ENCODE measurements around the gene PLA2G4E.

Gene PLA2G4E

GRCh38 chr15:41994171-41994650 lies 26.6 kb downstream of the PLA2G4E start:
- in situ Hi-C loops (cut with MboI; ENCODE audit: low sequenced_read_pairs) = loop anchor here (25.0 kb wide), 1 partner anchor 143 kb away; no protein-coding TSS in a partner anchor

- in situ Hi-C loops (cut with MboI; ENCODE audit: low sequenced_read_pairs) = loop anchor here (25.0 kb wide), 1 partner anchor 144 kb away; no protein-coding TSS in a partner anchor
Observed at GRCh38 chr15:41993472-41994170, 27.2 kb downstream of the PLA2G4E start.

- in situ Hi-C loops (cut with MboI; ENCODE audit: low sequenced_read_pairs) = loop anchor here (25.0 kb wide), 1 partner anchor 145 kb away; no protein-coding TSS in a partner anchor
Observed at GRCh38 chr15:41992803-41993190, 28.0 kb downstream of the PLA2G4E start.

GRCh38 chr15:41992151-41992802 lies 28.6 kb downstream of the PLA2G4E start:
- in situ Hi-C loops (cut with MboI; ENCODE audit: low sequenced_read_pairs) = loop anchor here (25.0 kb wide), 1 partner anchor 145 kb away; no protein-coding TSS in a partner anchor

- in situ Hi-C loops (cut with MboI; ENCODE audit: low sequenced_read_pairs) = loop anchor here (25.0 kb wide), 1 partner anchor 147 kb away; no protein-coding TSS in a partner anchor
Observed at GRCh38 chr15:41990691-41991090, 30.2 kb downstream of the PLA2G4E start.

GRCh38 chr15:41990243-41990605 lies 30.6 kb downstream of the PLA2G4E start:
- in situ Hi-C loops (cut with MboI; ENCODE audit: low sequenced_read_pairs) = loop anchor here (25.0 kb wide), 1 partner anchor 147 kb away; no protein-coding TSS in a partner anchor

DNA sequence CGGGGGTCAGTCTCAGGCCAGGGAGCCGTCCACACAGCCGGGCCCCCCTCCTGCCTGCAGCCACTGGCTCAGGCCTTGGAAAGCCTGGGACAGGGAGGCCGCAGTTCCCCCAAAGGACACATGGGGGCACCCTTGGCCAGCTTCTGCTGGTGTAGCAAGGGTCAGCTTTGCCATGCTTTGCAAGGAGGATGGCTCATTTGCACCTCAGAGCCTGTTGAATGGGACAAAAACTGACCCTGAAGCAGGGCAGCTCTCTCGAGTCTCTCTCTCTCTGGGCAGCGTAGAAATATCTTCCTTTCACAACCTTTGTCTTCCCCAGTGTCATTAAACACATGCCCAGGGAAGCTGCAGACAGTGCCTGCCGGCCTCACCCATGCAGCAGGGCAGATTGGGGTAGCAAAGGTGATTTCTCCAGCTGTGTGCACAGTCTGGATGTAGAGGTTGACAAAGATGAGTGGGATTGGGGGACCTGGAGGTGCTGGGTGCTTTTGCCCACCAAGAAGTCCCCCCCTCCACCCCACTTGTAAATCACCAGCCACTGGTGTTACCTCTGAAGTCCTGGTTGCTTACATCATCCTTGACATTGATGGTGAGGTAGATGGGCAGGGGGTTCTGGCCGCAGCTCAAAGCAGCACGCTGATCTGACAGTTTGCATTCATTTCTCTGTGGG lies 31.1 kb downstream of the PLA2G4E start:
- in situ Hi-C loops (cut with MboI; ENCODE audit: low sequenced_read_pairs) = loop anchor here (25.0 kb wide), 1 partner anchor 148 kb away; no protein-coding TSS in a partner anchor

- in situ Hi-C loops (cut with MboI; ENCODE audit: low sequenced_read_pairs) = loop anchor here (25.0 kb wide), 1 partner anchor 148 kb away; no protein-coding TSS in a partner anchor
Observed at GRCh38 chr15:41988896-41989572, 31.8 kb downstream of the PLA2G4E start.

GRCh38 chr15:41987925-41988275 lies 32.9 kb downstream of the PLA2G4E start:
- in situ Hi-C loops (cut with MboI; ENCODE audit: low sequenced_read_pairs) = loop anchor here (25.0 kb wide), 1 partner anchor 149 kb away; no protein-coding TSS in a partner anchor

DNA sequence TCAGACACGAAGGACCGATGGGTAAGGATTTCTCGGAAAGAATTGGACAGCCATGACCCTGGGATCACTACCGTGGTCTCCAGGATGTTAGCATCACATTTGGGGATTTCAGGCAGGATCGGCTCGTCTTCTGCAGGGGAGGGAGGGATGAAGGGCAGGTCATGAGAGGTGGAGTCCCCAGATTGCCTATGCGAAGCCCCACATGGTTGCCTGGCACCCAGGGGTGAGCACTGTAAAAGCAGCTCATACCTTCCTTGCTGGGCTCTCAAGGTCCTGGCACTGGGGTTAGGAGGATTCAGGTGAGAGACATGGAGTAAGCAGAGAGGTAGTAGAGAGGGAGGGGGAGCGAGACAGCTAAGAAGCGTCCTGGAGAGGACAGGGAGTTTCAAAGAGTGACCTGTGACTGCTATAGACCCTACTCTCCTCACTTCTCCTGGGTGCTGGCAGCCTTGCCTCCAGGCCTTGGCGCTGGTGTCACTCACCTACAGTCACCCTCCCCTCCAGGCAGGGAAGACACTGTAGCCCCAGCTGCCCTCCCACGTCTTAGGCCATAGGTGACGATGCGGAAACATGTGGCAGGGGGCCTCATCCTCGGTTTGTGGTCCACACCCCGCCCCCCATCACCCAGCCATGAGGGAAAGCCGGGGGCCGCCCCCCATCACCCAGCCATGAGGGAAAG lies 33.5 kb downstream of the PLA2G4E start:
- in situ Hi-C loops (cut with MboI; ENCODE audit: low sequenced_read_pairs) = loop anchor here (25.0 kb wide), 1 partner anchor 150 kb away; no protein-coding TSS in a partner anchor

DNA sequence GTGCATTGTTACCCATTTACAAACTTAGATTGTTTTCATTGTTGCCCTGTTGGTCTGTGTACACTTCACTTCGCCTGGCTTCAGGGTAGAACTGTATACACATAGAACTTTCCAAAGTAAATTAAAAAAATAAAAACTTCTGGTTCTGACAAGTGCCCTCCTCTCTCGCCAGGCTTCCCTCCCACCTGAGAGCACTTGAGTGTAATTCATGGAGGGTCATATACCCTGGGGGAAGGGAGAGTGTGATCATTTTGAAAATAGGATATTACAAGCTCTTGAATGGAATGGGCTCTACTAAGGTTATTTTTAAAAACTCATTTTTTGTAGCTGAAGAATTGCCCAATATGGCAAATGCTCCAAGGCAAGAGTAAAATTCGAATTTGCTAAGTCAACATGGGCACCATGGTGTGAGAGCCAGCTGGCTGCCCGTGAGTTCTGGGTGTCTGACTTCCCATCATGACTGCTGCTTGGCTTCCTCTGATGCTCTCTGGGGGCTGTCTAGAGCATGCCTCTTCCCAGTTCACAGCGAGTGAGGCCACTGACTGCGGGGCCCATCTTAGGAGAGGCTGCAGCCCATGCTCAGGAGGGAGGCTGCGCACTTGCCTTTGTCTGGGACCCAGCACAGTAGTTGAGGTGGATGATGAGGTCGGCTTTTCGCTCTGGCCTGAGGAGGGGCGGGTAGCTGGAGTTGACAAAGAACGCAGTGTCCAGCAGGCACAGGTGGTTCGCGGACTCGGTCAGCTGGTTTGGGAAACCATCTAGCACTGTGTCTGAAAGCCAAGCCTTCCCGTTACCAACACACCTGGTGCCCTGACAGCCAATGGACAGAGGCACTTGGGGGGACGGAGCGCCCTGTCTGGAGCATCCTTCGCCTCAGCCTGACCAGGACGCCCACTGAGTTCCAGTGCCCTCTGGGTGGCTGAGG lies 35.3 kb downstream of the PLA2G4E start:
- in situ Hi-C loops (cut with MboI; ENCODE audit: low sequenced_read_pairs) = loop anchor here (25.0 kb wide), 1 partner anchor 152 kb away; no protein-coding TSS in a partner anchor

GRCh38 chr15:41984622-41985021 lies 36.2 kb downstream of the PLA2G4E start:
- in situ Hi-C loops (cut with MboI; ENCODE audit: low sequenced_read_pairs) = loop anchor here (25.0 kb wide), 1 partner anchor 153 kb away; no protein-coding TSS in a partner anchor

GRCh38 chr15:41983621-41984571 lies 36.9 kb downstream of the PLA2G4E start:
- in situ Hi-C loops (cut with MboI; ENCODE audit: low sequenced_read_pairs) = loop anchor here (25.0 kb wide), 1 partner anchor 153 kb away; no protein-coding TSS in a partner anchor

DNA sequence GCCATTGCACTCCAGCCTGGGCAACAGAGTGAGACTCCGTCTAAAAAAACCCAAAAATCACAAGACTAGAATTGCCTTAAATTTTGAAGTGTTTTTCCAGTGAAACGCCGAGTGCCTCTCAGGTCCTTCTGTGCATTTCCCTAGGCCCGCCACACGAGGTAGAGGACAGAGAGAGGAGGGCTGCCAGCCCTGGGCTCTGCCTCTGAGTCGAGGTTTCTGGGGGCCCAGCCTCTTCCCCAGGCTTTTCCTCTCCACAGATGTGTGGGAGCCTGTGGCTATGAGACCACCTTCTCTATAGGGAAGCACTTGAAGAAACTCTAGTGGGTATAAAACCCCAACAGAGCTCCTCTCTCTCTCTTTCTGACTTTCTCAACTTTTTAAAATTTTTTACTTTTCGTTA lies 37.6 kb downstream of the PLA2G4E start:
- in situ Hi-C loops (cut with MboI; ENCODE audit: low sequenced_read_pairs) = loop anchor here (25.0 kb wide), 1 partner anchor 154 kb away; no protein-coding TSS in a partner anchor

DNA sequence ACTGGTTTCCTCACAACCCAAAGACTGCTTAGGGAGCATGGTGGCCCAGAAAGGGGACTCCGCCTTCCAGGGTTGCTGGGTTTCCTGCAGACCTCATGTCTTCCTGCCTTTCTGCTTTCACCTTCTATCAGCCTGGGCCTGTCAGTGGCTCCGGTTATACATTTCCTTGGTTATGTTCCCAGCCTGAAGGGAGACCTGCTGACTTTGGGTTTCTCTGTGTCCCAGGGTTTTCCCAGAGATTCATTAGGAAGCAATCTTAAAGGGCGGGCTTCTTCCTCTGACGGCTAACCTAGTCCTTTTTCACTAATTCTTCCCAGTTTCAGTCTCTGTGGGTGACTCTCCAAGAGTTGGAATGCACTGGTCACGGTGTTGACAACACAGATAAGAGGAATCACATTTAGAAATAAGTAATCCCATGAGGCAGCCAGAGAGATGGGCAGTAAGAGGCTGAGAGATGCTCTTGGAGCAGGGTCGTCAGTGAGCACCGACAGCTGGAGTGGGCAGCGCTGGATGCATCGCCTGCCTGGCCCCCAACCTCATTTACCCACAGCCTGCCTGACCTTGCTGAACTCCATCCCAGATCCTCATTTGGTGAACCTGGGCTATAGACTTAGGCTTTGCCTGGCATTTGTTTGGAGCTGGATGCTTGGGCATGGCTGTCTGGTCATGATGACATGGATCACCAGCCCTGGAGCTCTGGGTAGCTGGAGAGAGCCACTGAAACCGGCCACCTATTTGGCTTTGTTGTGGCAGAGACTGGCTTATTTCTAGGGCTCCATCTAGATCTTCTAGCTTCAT lies 38.5 kb downstream of the PLA2G4E start:
- in situ Hi-C loops (cut with MboI; ENCODE audit: low sequenced_read_pairs) = loop anchor here (25.0 kb wide), 1 partner anchor 155 kb away; no protein-coding TSS in a partner anchor

GRCh38 chr15:41981371-41982132 lies 39.3 kb downstream of the PLA2G4E start:
- in situ Hi-C loops (cut with MboI; ENCODE audit: low sequenced_read_pairs) = loop anchor here (25.0 kb wide), 1 partner anchor 156 kb away; no protein-coding TSS in a partner anchor
